GM23248 (cell line): ENCODE measurements around the gene TMCC1.

Experiments
- EZH2 ChIP-seq: fragments of 200-600 bp; sonication (generic); IDR thresholded peaks from 2 replicates; pipeline ENCODE4 v1.6.1; 2018; ENCODE audit warnings: antibody characterized with exemption, mild to moderate bottlenecking; ENCODE audit not compliant: insufficient read depth, poor library complexity, severe bottlenecking
- EZH2phosphoT487 ChIP-seq: fragments of 200-600 bp; sonication (generic); IDR thresholded peaks from 2 replicates; pipeline ENCODE4 v1.6.1; 2018; ENCODE audit warnings: antibody characterized with exemption, moderate library complexity, mild to moderate bottlenecking, low read depth; ENCODE audit not compliant: insufficient read depth

- TF ChIP-seq EZH2 (no peak), EZH2phosphoT487 (no peak)
Measured at GRCh38 chr3:129644836-129645235, 248.7 kb downstream of the TMCC1 start.
